ENCODE data around the gene PTPRO. TPM values are rescaled to one million over a fixed set of nuclear protein-coding genes. Genes with fewer than 3 reads are reported as not detected.

The PTPRO gene
- total RNA-seq, 1 experiment from 2014 or later, result not detected

- no peaks in the 10 kb centered on the region for H3K4me1 ChIP-seq (ENCODE audit: insufficient read depth, low read length)
- no peak overlapping the region for H3K27ac ChIP-seq (ENCODE audit: low read length)
- ATAC-seq (no peak), DNase-seq (no peak)
- no peaks in the 10 kb centered on the region for H3F3A ChIP-seq (ENCODE audit: low read length, unreplicated experiment)
- no TSS peak for BruUV-seq (replicated peaks)
- no peaks in the 10 kb centered on the region for H3K36me3 ChIP-seq (ENCODE audit: low read depth, low read length)
- no peaks in the 10 kb centered on the region for H4K20me1 ChIP-seq (ENCODE audit: low read length)
- peaks cover 8% of the 10 kb centered on the region; the same call in 1 of the 2 replicates for H3K27me3 ChIP-seq (ENCODE audit: low read length)
- H3K4me3 ChIP-seq (ENCODE audit: low read length), result no peak overlapping the region
- no peak overlapping the region for H3K9ac ChIP-seq (ENCODE audit: low read length)
- no peak overlapping the region for H3K4me2 ChIP-seq (ENCODE audit: low read length)
- TF ChIP-seq EZH2 (IDR thresholded peaks at IDR 0.05; ENCODE audit: low read length, unreplicated experiment) (no peak), CTCF (conservative IDR thresholded peaks at IDR 0.05; ENCODE audit: low read depth, low read length) (no peak), EZH2phosphoT487 (IDR thresholded peaks at IDR 0.05; ENCODE audit: borderline replicate concordance, low read length) (no peak)
- no peaks in the 10 kb centered on the region for H3K9me3 ChIP-seq (ENCODE audit: low read length)
- H3K79me2 ChIP-seq (ENCODE audit: low read length), result no peaks in the 10 kb centered on the region
- no peaks in the 10 kb centered on the region for H3K9me2 ChIP-seq (replicated peaks; ENCODE audit: low read length)
- intact Hi-C loops (cut with micrococcal nuclease), result no loop called here
- CTCF ChIA-PET, result no interaction called here
- POLR2A ChIA-PET (ENCODE audit: unreplicated experiment), result interaction anchor here (0.6 kb wide), 1 partner anchor 59 kb away, joined by 5 read pairs; no protein-coding TSS in a partner anchor
- no peak overlapping the region for H2AFZ ChIP-seq (ENCODE audit: low read length)
These were observed 206.4 kb downstream of the PTPRO start for GRCh38 chr12:15528666-15529065.

- POLR2A ChIA-PET (ENCODE audit: unreplicated experiment), result no interaction called here
These were observed 208.1 kb downstream of the PTPRO start for GRCh38 chr12:15530361-15530760.

More at GRCh38 chr12:15530361-15530760, 208.1 kb downstream of the PTPRO start:
- Histone ChIP-seq H3K4me3 (ENCODE audit: low read length) (no peak overlapping the region), H3K4me2 (ENCODE audit: low read length) (no peak overlapping the region), H3K27ac (ENCODE audit: low read length) (no peak overlapping the region), H4K20me1 (ENCODE audit: low read length) (no peaks in the 10 kb centered on the region), H2AFZ (ENCODE audit: low read length) (no peak overlapping the region), H3F3A (ENCODE audit: low read length, unreplicated experiment) (no peaks in the 10 kb centered on the region), H3K79me2 (ENCODE audit: low read length) (no peaks in the 10 kb centered on the region), H3K9me2 (replicated peaks; ENCODE audit: low read length) (no peaks in the 10 kb centered on the region), H3K27me3 (ENCODE audit: low read length) (no peaks in the 10 kb centered on the region), H3K9ac (ENCODE audit: low read length) (no peak overlapping the region), H3K36me3 (ENCODE audit: low read depth, low read length) (no peaks in the 10 kb centered on the region), H3K4me1 (ENCODE audit: insufficient read depth, low read length) (no peaks in the 10 kb centered on the region), H3K9me3 (ENCODE audit: low read length) (no peaks in the 10 kb centered on the region)
- intact Hi-C loops (cut with micrococcal nuclease), result no loop called here
- no TSS peak for BruUV-seq (replicated peaks)
- CTCF ChIA-PET, result no interaction called here
- DNase-seq (no peak), ATAC-seq (no peak)
- TF ChIP-seq CTCF (conservative IDR thresholded peaks at IDR 0.05; ENCODE audit: low read depth, low read length) (no peak), EZH2 (IDR thresholded peaks at IDR 0.05; ENCODE audit: low read length, unreplicated experiment) (no peak), EZH2phosphoT487 (IDR thresholded peaks at IDR 0.05; ENCODE audit: borderline replicate concordance, low read length) (no peak)
